ENCODE results near the gene TIPRL.
A peak's percentile ranks its signal among the peaks of the same experiment; 100 is the strongest.
"Not testable (repeated sequence)": the region's sequence is repeated elsewhere in the genome, so short reads cannot be mapped to it uniquely, and the experiment has no call there.

TIPRL gene

DNA sequence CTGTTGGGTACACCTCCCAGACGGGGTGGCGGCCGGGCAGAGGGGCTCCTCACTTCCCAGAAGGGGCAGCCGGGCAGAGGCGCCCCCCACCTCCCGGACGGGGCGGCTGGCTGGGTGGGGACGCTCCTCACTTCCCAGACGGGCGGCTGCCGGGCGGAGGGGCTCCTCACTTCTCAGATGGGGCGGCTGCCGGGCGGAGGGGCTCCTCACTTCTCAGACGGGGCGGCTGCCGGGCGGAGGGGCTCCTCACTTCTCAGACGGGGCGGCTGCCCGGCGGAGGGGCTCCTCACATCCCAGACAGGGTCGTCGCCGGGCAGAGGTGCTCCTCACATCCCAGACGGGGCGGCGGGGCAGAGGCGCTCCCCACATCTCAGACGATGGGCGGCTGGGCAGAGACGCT lies 28.9 kb downstream of the TIPRL start:
- H3K9me3 ChIP-seq; H3K27me3 ChIP-seq (ENCODE audit: low read depth); H3K4me1 ChIP-seq; DNase-seq (ENCODE audit: low spot score in 2 of 2); H3K36me3 ChIP-seq (replicated peaks); in situ Hi-C loops (cut with MboI; ENCODE audit: low sequenced_read_pairs); H3K4me3 ChIP-seq: not testable (repeated sequence)

DNA sequence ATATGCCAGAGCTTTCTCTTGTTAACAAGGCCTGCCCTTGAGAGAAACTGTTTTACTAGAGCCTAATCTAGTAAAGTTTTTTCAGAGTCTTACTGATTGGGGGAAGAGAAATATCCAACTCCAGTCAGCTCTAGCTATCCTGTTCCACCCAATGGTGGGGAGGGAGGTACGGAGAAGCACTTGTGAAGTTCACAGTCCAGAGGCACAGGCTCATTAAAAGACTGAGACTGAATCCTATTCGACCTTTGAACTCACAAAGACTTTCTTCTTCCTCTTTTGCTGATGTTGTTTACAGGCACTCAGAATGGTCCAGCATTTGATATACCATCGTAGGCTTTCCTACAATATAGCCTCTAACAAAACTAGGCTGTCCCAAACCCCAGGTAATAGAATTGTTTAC lies 31.6 kb downstream of the TIPRL start:
- H3K9me3 ChIP-seq = peaks cover 8% of the 10 kb centered on the region
- H3K4me3 ChIP-seq = no peak overlapping the region
- H3K27me3 ChIP-seq (ENCODE audit: low read depth) = no peaks in the 10 kb centered on the region
- DNase-seq (ENCODE audit: low spot score in 2 of 2) = no peak
- no peaks in the 10 kb centered on the region for H3K4me1 ChIP-seq
- H3K36me3 ChIP-seq (replicated peaks) = no peaks in the 10 kb centered on the region
- in situ Hi-C loops (cut with MboI; ENCODE audit: low sequenced_read_pairs) = no loop called here

DNA sequence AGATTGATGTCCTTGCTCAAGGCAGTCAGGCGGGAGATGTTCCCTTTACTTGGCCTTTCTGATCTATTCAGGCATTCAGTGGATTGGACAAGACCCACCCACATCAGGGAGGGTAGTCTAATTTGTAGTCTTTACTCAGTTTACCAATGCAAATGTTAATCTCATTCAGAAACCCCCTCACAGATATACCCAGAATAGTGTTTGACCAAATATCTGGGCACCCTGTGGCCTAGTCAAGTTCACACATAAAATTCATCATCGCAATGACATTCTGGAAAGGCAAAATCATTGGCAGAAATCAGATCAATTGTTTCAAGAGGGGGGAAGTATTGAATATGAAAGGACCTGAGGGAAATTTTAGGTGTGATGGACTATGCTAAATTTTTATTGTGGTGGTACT lies 34.6 kb downstream of the TIPRL start:
- DNase-seq (ENCODE audit: low spot score in 2 of 2) = no peak
- in situ Hi-C loops (cut with MboI; ENCODE audit: low sequenced_read_pairs) = no loop called here
- Histone ChIP-seq H3K9me3 (peaks cover 8% of the 10 kb centered on the region), H3K36me3 (replicated peaks) (no peaks in the 10 kb centered on the region), H3K27me3 (ENCODE audit: low read depth) (no peaks in the 10 kb centered on the region), H3K4me1 (no peaks in the 10 kb centered on the region; the same call in 1 of the 2 replicates), H3K4me3 (no peak overlapping the region)

DNA sequence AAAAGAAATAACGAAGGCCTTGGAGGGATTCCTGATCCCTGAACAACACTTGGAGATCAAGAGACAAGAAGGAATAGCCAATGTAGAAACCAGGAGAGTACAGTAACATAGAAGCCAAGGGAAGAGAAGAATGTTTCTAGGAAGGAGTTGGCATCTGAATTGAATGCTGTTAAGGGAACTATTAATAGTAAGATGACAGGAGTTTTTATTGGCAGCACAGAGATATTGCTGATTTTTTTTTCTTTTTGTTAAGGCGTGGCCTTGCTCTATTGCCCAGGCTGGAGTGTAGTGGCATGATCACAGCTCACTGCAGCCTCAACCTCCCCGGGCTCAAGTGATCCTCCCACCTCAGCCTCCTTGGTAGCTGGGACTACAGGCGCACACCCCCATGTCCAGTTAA lies 37.4 kb downstream of the TIPRL start:
- DNase-seq (ENCODE audit: low spot score in 2 of 2) = no peak
- no peaks in the 10 kb centered on the region for H3K27me3 ChIP-seq (ENCODE audit: low read depth)
- no peak overlapping the region for H3K4me3 ChIP-seq
- H3K36me3 ChIP-seq (replicated peaks) = no peaks in the 10 kb centered on the region
- in situ Hi-C loops (cut with MboI; ENCODE audit: low sequenced_read_pairs) = no loop called here
- peaks cover 8% of the 10 kb centered on the region for H3K9me3 ChIP-seq
- no peaks in the 10 kb centered on the region; the same call in 1 of the 2 replicates for H3K4me1 ChIP-seq

DNA sequence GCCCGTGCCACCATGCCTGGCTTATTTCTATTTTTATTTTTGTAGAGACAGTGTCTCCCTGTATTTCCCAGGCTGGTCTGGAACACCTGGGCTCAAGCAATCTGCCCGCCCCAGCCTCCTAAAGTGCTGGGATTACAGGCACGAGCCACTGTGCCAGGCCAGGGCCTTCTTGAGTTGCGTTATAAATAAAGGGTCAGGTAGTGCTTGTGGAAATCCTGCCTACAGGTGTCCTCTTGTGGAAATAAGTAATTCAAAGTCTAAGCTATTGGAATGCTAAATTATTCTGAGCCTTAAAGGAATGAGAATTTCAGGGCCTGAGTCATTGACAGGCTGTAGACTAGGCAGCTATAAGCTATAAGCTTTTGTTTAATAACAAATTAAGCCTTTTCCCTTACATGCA lies 38.9 kb downstream of the TIPRL start:
- in situ Hi-C loops (cut with MboI; ENCODE audit: low sequenced_read_pairs) = no loop called here
- H3K27me3 ChIP-seq (ENCODE audit: low read depth) = no peaks in the 10 kb centered on the region
- no peak for DNase-seq (ENCODE audit: low spot score in 2 of 2)
- H3K4me3 ChIP-seq = no peak overlapping the region
- no peaks in the 10 kb centered on the region for H3K36me3 ChIP-seq (replicated peaks)
- H3K4me1 ChIP-seq = no peaks in the 10 kb centered on the region; the same call in 1 of the 2 replicates
- peaks cover 5% of the 10 kb centered on the region; the same call in 1 of the 2 replicates for H3K9me3 ChIP-seq

DNA sequence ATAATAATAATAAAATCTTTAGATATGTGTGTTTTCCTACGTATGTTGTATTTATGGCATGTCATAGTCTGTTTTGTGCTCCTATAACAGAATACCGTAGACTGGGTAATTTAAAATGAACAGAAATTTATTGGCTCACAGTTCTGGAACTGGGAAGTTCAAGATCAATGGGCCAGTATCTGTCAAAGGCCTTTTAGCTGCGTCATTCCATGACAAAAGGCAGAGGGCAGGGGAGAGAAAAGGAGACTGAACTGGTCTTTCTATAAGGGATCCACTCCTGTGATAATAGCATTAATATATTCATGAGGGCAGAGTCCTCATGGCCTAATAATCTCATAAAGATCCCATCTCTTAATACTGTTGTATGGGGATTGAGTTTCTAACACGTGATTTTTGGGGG lies 39.9 kb downstream of the TIPRL start:
- Histone ChIP-seq H3K4me1 (no peaks in the 10 kb centered on the region; the same call in 1 of the 2 replicates), H3K27me3 (ENCODE audit: low read depth) (no peaks in the 10 kb centered on the region), H3K4me3 (no peak overlapping the region), H3K36me3 (replicated peaks) (no peaks in the 10 kb centered on the region), H3K9me3 (peaks cover 2% of the 10 kb centered on the region; the same call in 1 of the 2 replicates)
- in situ Hi-C loops (cut with MboI; ENCODE audit: low sequenced_read_pairs) = no loop called here
- DNase-seq (ENCODE audit: low spot score in 2 of 2) = no peak

DNA sequence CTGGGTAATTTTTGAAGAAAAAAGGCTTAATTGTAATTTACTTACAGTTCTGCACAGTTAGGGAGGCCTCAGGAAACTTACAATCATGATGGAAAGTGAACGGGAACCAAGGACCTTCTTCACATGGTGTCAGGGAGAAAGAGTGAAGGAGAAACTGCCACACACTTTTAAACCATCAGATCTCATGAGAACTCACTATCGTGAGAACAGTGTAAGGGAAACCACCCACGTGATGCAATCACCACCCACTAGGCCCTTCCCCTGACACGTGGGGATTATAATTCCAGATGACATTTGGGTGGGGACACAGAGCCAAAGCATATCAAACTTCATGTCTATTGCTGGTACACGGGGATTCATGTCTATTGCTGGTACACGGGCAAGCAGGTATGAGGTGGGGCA lies 41.7 kb downstream of the TIPRL start:
- Histone ChIP-seq H3K4me3 (no peak overlapping the region), H3K4me1 (no peaks in the 10 kb centered on the region; the same call in 1 of the 2 replicates), H3K36me3 (replicated peaks) (no peaks in the 10 kb centered on the region), H3K9me3 (no peaks in the 10 kb centered on the region), H3K27me3 (ENCODE audit: low read depth) (no peaks in the 10 kb centered on the region)
- in situ Hi-C loops (cut with MboI; ENCODE audit: low sequenced_read_pairs) = no loop called here
- no peak for DNase-seq (ENCODE audit: low spot score in 2 of 2)

DNA sequence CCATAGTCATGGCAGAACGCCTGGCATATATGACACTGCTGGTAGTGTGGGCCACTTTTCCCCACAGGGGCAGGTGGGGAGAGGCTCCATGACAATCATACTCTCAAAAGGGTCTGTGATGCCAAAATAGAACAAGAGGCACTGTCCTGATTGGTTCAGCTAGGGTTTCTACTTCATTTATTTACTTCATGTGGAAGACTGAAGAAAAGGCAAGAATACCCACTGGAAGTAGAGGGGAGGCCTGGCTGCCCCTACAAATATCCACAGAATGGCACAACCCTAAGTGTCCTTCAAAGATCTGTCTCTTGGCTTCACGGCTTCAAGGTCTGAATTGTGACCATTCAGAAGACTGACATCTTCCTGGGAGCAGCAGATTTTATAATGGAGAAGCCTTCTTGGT lies 42.5 kb downstream of the TIPRL start:
- DNase-seq (ENCODE audit: low spot score in 2 of 2) = no peak
- Histone ChIP-seq H3K36me3 (replicated peaks) (no peaks in the 10 kb centered on the region), H3K4me1 (no peaks in the 10 kb centered on the region; the same call in 1 of the 2 replicates), H3K9me3 (no peaks in the 10 kb centered on the region), H3K4me3 (no peak overlapping the region), H3K27me3 (ENCODE audit: low read depth) (no peaks in the 10 kb centered on the region)
- in situ Hi-C loops (cut with MboI; ENCODE audit: low sequenced_read_pairs) = no loop called here

DNA sequence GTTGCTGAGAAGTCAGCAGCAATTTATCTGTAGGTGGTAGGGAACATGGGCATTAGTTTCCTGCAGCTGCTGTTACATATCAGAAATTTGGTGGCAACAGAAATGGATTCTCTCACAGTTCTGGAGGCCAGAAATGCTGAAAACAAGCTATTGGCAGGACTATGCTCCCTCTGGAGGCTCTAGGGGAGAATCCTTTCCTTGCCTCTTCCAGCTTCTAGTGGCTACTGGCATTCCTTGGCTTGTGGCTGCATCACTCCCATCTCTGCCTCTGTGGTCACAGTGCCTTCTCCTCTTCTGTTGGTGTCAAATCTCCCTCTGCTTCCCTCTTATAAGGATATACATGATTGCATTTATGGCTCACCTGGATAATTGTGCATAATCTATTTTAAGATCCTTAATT lies 44.5 kb downstream of the TIPRL start:
- no peak overlapping the region for H3K4me3 ChIP-seq
- peaks cover 11% of the 10 kb centered on the region for H3K4me1 ChIP-seq
- in situ Hi-C loops (cut with MboI; ENCODE audit: low sequenced_read_pairs) = no loop called here
- no peaks in the 10 kb centered on the region for H3K36me3 ChIP-seq (replicated peaks)
- no peak for DNase-seq (ENCODE audit: low spot score in 2 of 2)
- no peaks in the 10 kb centered on the region for H3K9me3 ChIP-seq
- no peaks in the 10 kb centered on the region for H3K27me3 ChIP-seq (ENCODE audit: low read depth)

DNA sequence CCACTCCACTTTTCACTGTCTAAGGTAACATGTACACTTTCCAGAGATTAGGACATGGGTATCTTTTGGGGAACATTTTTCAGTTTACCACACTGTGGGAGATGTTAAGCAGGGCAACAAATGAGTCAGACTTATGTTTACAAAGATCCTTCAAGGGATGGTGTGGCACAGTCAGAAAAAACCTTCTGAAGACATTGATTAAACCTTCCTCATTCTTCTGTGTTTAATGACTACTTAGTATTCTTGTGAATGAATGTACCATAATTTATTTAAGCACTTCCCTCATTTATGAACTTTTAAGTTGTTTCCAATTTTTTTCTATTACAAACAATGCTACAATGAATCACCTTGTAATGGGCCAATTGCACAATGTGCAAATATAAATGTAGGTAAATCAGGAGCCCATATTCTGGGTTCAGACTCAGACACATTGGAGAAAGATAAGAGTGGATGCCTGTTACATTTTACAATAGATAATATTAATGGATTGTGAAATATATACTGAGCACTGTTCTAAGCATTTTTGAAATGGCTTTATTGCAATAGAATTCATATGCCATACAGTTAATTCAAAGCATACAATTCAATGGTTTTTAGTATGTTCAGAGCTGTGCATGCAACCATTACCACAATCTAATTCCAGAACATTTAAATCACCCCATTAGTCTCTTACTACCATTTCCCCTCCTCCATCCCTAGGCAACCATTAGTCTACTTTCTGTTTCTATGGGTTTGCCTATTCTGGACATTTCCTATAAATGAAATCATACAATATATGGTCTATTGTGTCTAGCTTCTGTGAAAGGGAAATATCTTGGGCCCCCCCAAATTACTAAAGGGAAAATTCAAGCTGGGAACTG lies 45.1 kb downstream of the TIPRL start:
- Histone ChIP-seq H3K9me3 (no peaks in the 10 kb centered on the region), H3K4me1 (peaks cover 13% of the 10 kb centered on the region), H3K27me3 (ENCODE audit: low read depth) (no peaks in the 10 kb centered on the region), H3K4me3 (no peak overlapping the region), H3K36me3 (replicated peaks) (peaks cover 2% of the 10 kb centered on the region; the same call in 1 of the 2 replicates)
- in situ Hi-C loops (cut with MboI; ENCODE audit: low sequenced_read_pairs) = no loop called here
- no peak for DNase-seq (ENCODE audit: low spot score in 2 of 2)

DNA sequence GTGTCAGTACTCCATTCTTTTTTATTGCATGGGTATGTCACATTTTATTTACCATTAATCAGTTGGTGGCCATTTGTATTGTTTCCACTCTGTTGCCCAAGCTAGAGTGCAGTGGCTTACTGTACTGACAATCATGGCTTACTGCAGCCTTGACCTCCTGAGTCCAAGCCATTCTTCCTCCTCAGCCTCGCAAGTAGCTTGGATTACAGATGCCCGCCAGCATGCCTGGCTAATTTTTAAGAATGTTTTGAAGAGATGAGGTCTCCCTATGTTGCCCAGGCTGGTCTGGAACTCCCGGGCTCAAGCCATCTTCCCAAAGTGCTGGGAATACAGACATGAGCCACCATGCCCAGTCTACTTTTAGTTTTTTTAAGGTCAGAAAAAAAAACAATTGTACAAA lies 46.2 kb downstream of the TIPRL start:
- Histone ChIP-seq H3K27me3 (ENCODE audit: low read depth) (no peaks in the 10 kb centered on the region), H3K4me3 (no peak overlapping the region; the same call in 1 of the 2 replicates), H3K9me3 (no peaks in the 10 kb centered on the region), H3K36me3 (replicated peaks) (peaks cover 7% of the 10 kb centered on the region; the same call in 1 of the 2 replicates), H3K4me1 (peaks cover 13% of the 10 kb centered on the region)
- no peak for DNase-seq (ENCODE audit: low spot score in 2 of 2)
- in situ Hi-C loops (cut with MboI; ENCODE audit: low sequenced_read_pairs) = no loop called here

DNA sequence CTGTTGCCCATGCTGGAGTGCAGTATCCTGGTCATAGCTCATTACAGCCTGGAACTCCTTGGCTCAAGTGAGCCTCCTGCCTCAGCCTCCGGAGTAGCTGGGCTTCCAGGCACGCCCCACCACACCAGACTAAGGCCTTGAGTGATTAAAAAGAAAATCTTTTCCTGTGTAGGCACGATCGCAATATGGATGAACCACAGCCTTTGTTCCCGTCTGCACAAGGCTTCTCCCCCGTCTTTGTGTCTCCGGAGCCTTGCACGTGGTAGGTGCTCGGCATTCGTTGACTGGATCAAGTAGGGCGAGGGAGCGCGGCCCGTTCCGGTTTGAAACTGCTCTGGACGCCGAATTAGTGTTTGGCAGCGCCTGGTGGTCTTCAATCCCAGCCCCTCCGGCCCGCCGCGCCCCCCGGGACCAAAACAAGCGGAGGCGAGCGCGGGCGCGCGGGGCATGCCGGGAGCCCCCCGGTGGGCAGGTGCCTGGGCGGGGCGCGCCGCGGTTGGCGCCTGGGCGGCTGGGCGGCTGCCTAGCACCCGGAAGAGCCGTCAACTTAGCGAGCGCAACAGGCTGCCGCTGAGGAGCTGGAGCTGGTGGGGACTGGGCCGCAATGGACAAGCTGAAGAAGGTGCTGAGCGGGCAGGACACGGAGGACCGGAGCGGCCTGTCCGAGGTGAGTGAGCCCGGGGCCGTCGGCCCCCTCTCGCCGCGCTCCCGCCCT lies 46.9 kb downstream of the TIPRL start, which contains the start of gene SFT2D2:
SFT2D2 (plus strand) TSS at position 529 of the 715 bp plus-strand sequence; CDS start at position 605, 76 bp downstream.
- Histone ChIP-seq H3K4me1 (peaks cover 13% of the 10 kb centered on the region), H3K9me3 (no peaks in the 10 kb centered on the region), H3K36me3 (replicated peaks) (peaks cover 7% of the 10 kb centered on the region; the same call in 1 of the 2 replicates), H3K4me3 (peak within 1 kb of the TSS; percentile 86), H3K27me3 (ENCODE audit: low read depth) (no peaks in the 10 kb centered on the region)
- in situ Hi-C loops (cut with MboI; ENCODE audit: low sequenced_read_pairs) = no loop called here
- DNase-seq (ENCODE audit: low spot score in 2 of 2) = peak; percentile 75 to 83

DNA sequence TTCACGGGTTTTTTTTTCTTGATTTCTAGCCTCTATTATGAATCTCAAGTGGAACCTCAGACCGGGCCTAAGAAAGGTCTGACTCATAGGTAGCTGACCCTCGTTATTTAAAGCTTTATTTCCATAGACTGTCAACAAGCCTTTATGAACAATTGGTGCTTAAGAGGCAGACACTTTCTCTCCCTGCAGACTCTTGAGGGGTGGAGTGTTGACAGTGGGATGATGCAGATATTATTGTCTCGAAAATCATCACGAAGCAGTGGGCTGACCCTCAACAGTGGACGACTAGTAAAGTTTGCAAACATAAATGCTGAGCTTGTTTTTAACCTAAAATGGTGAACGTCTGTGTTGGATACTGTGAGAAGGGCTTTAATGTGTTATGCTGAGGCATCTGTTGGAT lies 48.9 kb downstream of the TIPRL start:
- Histone ChIP-seq H3K36me3 (replicated peaks) (peaks cover 12% of the 10 kb centered on the region; the same call in 1 of the 2 replicates), H3K4me1 (peaks cover 13% of the 10 kb centered on the region), H3K27me3 (ENCODE audit: low read depth) (no peaks in the 10 kb centered on the region), H3K4me3 (peak overlapping the region; percentile 86), H3K9me3 (no peaks in the 10 kb centered on the region)
- in situ Hi-C loops (cut with MboI; ENCODE audit: low sequenced_read_pairs) = no loop called here
- peak in 1 of 2 experiments; percentile 34 for DNase-seq (ENCODE audit: low spot score in 2 of 2)

DNA sequence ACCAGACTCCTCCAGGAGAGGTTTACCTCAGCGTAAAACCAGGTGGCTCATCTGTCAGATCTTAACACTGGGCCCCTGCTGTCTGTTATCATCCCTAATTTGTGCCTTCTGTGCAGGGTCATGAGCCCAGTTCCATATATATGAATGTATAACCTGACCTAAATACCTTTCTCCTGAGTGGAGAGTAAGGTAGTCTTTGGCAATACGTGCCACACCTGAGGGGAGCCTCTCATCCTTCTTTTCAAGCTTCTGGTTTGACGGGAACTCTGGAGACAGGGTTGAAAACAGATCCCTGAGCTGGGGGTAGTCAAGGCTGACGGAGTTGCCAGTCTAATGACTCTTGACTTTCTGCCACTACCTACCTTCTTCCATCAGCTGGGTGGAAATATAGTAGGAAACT lies 51.1 kb downstream of the TIPRL start:
- no peak for DNase-seq (ENCODE audit: low spot score in 2 of 2)
- Histone ChIP-seq H3K4me1 (peaks cover 13% of the 10 kb centered on the region), H3K36me3 (replicated peaks) (peaks cover 21% of the 10 kb centered on the region), H3K4me3 (no peak overlapping the region), H3K9me3 (no peaks in the 10 kb centered on the region), H3K27me3 (ENCODE audit: low read depth) (no peaks in the 10 kb centered on the region)
- in situ Hi-C loops (cut with MboI; ENCODE audit: low sequenced_read_pairs) = no loop called here

All from HAP-1 (cell line).